Mesendoderm (in vitro differentiated cells): ENCODE measurements around the gene ASB12.

Experiments
- DNase-seq: peaks from one replicate; pipeline ENCODE4 v3.0.0; 2013
- H2AK5ac ChIP-seq: 2 replicates; pipeline ENCODE4 v1.6.1; 2013; ENCODE audit warnings: low read length, inconsistent platforms
- H2BK120ac ChIP-seq: 2 replicates; pipeline ENCODE4 v1.6.1; 2013; ENCODE audit warnings: low read depth, mild to moderate bottlenecking, low read length, moderate library complexity, mixed read lengths
- H2BK15ac ChIP-seq: replicated peaks from 2 replicates; pipeline ENCODE4 v1.6.1; 2013; ENCODE audit warnings: low read depth, mild to moderate bottlenecking, moderate library complexity
- H2BK5ac ChIP-seq: 2 replicates; pipeline ENCODE4 v1.6.1; 2013; ENCODE audit warnings: low read length, inconsistent platforms
- H3K18ac ChIP-seq: 2 replicates; pipeline ENCODE4 v1.6.1; 2013; ENCODE audit warnings: mild to moderate bottlenecking, low read length, mixed read lengths
- H3K23ac ChIP-seq: one replicate; pipeline ENCODE4 v1.6.1; 2013; ENCODE audit warnings: low read length
- H3K27ac ChIP-seq: 2 replicates; pipeline ENCODE4 v1.5.1; 2013; ENCODE audit warnings: low read depth, mild to moderate bottlenecking, inconsistent platforms, low read length, moderate library complexity
- H3K27me3 ChIP-seq: 2 replicates; pipeline ENCODE4 v1.6.1; 2013; ENCODE audit warnings: low read length, control low read depth, mild to moderate bottlenecking, inconsistent platforms; ENCODE audit not compliant: insufficient read depth, poor library complexity
- H3K36me3 ChIP-seq: 2 replicates; pipeline ENCODE4 v1.6.1; 2013; ENCODE audit warnings: low read length, inconsistent platforms; ENCODE audit not compliant: control insufficient read depth, insufficient read depth
- H3K4ac ChIP-seq: one replicate; pipeline ENCODE4 v1.6.1; 2013; ENCODE audit warnings: low read depth, mild to moderate bottlenecking, low read length, moderate library complexity
- H3K4me1 ChIP-seq: 2 replicates; pipeline ENCODE4 v1.6.1; 2013; ENCODE audit warnings: low read depth, low read length, inconsistent platforms; ENCODE audit not compliant: control insufficient read depth
- H3K4me2 ChIP-seq: 2 replicates; pipeline ENCODE4 v1.6.1; 2013; ENCODE audit warnings: low read length
- H3K4me3 ChIP-seq: 2 replicates; pipeline ENCODE4 v1.5.1; 2013; ENCODE audit warnings: mild to moderate bottlenecking, low read length
- H3K56ac ChIP-seq: one replicate; pipeline ENCODE4 v1.6.1; 2013; ENCODE audit warnings: low read length
- H3K79me1 ChIP-seq: 2 replicates; pipeline ENCODE4 v1.6.1; 2013; ENCODE audit warnings: low read length, inconsistent platforms
- H3K79me2 ChIP-seq: 2 replicates; pipeline ENCODE4 v1.6.1; 2013; ENCODE audit warnings: mild to moderate bottlenecking, low read length; ENCODE audit not compliant: control insufficient read depth, insufficient read depth
- H3K9ac ChIP-seq: 2 replicates; pipeline ENCODE4 v1.6.1; 2013; ENCODE audit warnings: low read length, inconsistent platforms
- H4K5ac ChIP-seq: one replicate; pipeline ENCODE4 v1.6.1; 2013; ENCODE audit warnings: low read length
- H4K8ac ChIP-seq: one replicate; pipeline ENCODE4 v1.6.1; 2013; ENCODE audit warnings: low read depth, mild to moderate bottlenecking, control low read depth, low read length, moderate library complexity
- WGBS: extraction: QIAGEN DNeasy Blood & Tissue Kit; methylation state at CpG from one replicate; pipeline ENCODE4 v1.1.7; 2013; ENCODE audit warnings: low lambda C conversion rate, missing lambda C conversion rate; ENCODE audit not compliant: insufficient coverage; ENCODE audit errors: extremely low coverage; 5-methylcytosine and 5-hydroxymethylcytosine counted together

Gene ASB12

DNA sequence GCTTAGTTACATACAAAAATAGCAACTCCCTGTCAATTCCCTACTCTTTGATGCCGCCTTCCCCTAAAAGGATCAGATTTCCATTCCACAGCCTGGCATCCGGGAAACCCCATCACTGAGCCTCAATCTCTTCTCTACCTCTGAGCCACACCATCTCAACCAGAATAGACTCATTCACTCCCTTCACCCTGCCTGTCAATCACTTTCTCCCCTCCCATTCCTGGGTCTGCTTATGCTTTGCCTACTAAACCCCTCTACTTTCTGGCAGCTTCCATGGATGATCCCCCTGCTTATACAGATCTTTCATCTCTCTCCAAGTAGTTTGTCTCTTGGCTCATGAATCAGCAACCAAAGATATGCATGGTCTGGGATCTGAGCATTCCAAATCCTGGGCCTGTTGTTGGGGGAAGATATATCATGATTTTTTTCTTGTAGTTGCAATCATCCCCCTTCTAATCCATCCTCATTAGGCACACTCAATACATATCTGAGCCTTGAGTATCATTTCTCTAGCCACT lies 27.5 kb downstream of the ASB12 start:
- Histone ChIP-seq H3K4me2 (no peak overlapping the region), H4K5ac (no peak overlapping the region), H3K27me3 (no peaks in the 10 kb centered on the region), H3K4me3 (no peak overlapping the region), H2BK120ac (no peak overlapping the region), H3K4me1 (no peaks in the 10 kb centered on the region), H2BK5ac (no peak overlapping the region), H2AK5ac (no peak overlapping the region), H2BK15ac (no peak overlapping the region), H3K23ac (no peak overlapping the region), H3K79me1 (no peaks in the 10 kb centered on the region), H3K79me2 (no peaks in the 10 kb centered on the region), H4K8ac (no peak overlapping the region), H3K9ac (no peak overlapping the region), H3K56ac (no peak overlapping the region), H3K27ac (no peak overlapping the region), H3K4ac (no peak overlapping the region), H3K18ac (no peak overlapping the region), H3K36me3 (no peaks in the 10 kb centered on the region)
- no CpG with 5 or more reads among the region's 2 CpGs for WGBS
- no peak for DNase-seq

DNA sequence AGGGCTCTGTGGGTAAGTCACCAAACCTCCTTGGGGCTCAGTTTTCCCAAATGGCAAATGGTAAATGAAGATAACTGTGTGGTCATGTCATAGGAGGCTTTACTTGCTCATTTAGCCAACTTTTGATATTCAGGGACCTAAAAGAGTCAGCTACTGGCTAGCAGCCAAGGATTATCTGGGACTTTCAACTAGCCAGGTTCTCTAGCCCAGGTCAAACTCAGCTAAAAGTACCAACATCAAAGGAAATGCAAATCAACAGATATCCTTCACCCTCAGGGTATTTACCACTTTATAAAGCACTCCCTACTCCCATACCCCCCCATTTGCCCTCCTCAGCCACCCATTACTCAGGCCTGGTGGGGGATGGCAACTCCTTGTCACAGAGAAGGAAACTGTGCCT lies 32.4 kb downstream of the ASB12 start:
- H2AK5ac ChIP-seq, result no peak overlapping the region
- no peaks in the 10 kb centered on the region for H3K27me3 ChIP-seq
- H3K23ac ChIP-seq, result no peak overlapping the region
- no peak overlapping the region for H2BK120ac ChIP-seq
- no peak overlapping the region for H3K18ac ChIP-seq
- no peaks in the 10 kb centered on the region for H3K79me2 ChIP-seq
- H3K56ac ChIP-seq, result no peak overlapping the region
- H3K4me2 ChIP-seq, result no peak overlapping the region
- no peak overlapping the region for H2BK15ac ChIP-seq
- H3K4me1 ChIP-seq, result no peaks in the 10 kb centered on the region
- no peak overlapping the region for H3K4ac ChIP-seq
- no peak overlapping the region for H3K9ac ChIP-seq
- H3K79me1 ChIP-seq, result no peaks in the 10 kb centered on the region
- H3K27ac ChIP-seq, result no peak overlapping the region
- no peak overlapping the region for H4K5ac ChIP-seq
- no peak overlapping the region for H3K4me3 ChIP-seq
- no peaks in the 10 kb centered on the region for H3K36me3 ChIP-seq
- no peak overlapping the region for H4K8ac ChIP-seq
- no peak for DNase-seq
- H2BK5ac ChIP-seq, result no peak overlapping the region

DNA sequence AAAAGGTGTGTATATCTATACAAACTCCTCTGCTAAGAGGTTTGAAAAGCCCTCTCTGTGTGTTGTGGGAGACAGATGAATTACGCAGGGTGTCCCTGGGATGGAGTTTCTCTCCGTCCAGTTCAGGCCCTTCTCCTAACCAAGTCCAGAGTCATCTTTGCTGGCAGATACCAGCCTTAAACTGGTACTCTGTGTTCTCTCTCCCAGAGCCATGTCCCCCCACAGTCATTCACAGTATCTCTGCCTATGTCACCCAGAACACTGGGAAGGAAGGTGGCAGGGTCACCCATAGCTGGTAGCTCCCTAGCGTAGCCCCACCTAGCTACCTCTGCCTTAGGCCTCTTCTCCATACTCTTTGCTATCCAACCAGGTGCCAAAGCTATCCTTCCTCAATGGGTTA lies 33.8 kb downstream of the ASB12 start:
- Histone ChIP-seq H2AK5ac (no peak overlapping the region), H3K4me2 (no peak overlapping the region), H2BK15ac (no peak overlapping the region), H4K8ac (no peak overlapping the region), H2BK120ac (no peak overlapping the region), H3K4me1 (no peaks in the 10 kb centered on the region), H3K79me2 (no peaks in the 10 kb centered on the region), H3K27ac (no peak overlapping the region), H3K79me1 (no peaks in the 10 kb centered on the region), H3K9ac (no peak overlapping the region), H3K18ac (no peak overlapping the region), H3K4ac (no peak overlapping the region), H3K27me3 (no peaks in the 10 kb centered on the region), H3K23ac (no peak overlapping the region), H3K36me3 (no peaks in the 10 kb centered on the region), H2BK5ac (no peak overlapping the region), H3K56ac (no peak overlapping the region), H3K4me3 (no peak overlapping the region), H4K5ac (no peak overlapping the region)
- WGBS, result no CpG with 5 or more reads among the region's 3 CpGs
- DNase-seq, result no peak

GRCh38 chrX:64195862-64196261 lies 34.5 kb downstream of the ASB12 start:
- H3K56ac ChIP-seq, result no peak overlapping the region
- no peaks in the 10 kb centered on the region for H3K4me1 ChIP-seq
- no peaks in the 10 kb centered on the region for H3K79me2 ChIP-seq
- no peak overlapping the region for H3K9ac ChIP-seq
- no peak overlapping the region for H2AK5ac ChIP-seq
- no peaks in the 10 kb centered on the region for H3K79me1 ChIP-seq
- H4K8ac ChIP-seq, result no peak overlapping the region
- no peak overlapping the region for H2BK15ac ChIP-seq
- no peak overlapping the region for H4K5ac ChIP-seq
- no peak overlapping the region for H3K23ac ChIP-seq
- WGBS, result no CpG with 5 or more reads among the region's 1 CpG
- no peak overlapping the region for H3K4ac ChIP-seq
- H3K4me2 ChIP-seq, result no peak overlapping the region
- no peak overlapping the region for H3K4me3 ChIP-seq
- DNase-seq, result no peak
- H3K36me3 ChIP-seq, result no peaks in the 10 kb centered on the region
- H3K18ac ChIP-seq, result no peak overlapping the region
- no peak overlapping the region for H2BK5ac ChIP-seq
- no peak overlapping the region for H2BK120ac ChIP-seq
- no peaks in the 10 kb centered on the region for H3K27me3 ChIP-seq
- no peak overlapping the region for H3K27ac ChIP-seq

- no peak overlapping the region for H4K8ac ChIP-seq
- H3K79me1 ChIP-seq, result no peaks in the 10 kb centered on the region
- WGBS, result no CpG with 5 or more reads among the region's 5 CpGs
- H3K4me2 ChIP-seq, result no peak overlapping the region
- H3K36me3 ChIP-seq, result no peaks in the 10 kb centered on the region
- H3K56ac ChIP-seq, result no peak overlapping the region
- no peak overlapping the region for H2AK5ac ChIP-seq
- no peaks in the 10 kb centered on the region for H3K27me3 ChIP-seq
- H2BK120ac ChIP-seq, result no peak overlapping the region
- H2BK15ac ChIP-seq, result no peak overlapping the region
- H3K9ac ChIP-seq, result no peak overlapping the region
- no peak overlapping the region for H4K5ac ChIP-seq
- H3K27ac ChIP-seq, result no peak overlapping the region
- no peak overlapping the region for H3K4ac ChIP-seq
- H3K79me2 ChIP-seq, result no peaks in the 10 kb centered on the region
- H3K18ac ChIP-seq, result no peak overlapping the region
- no peak overlapping the region for H3K23ac ChIP-seq
- H3K4me3 ChIP-seq, result no peak overlapping the region
- no peak for DNase-seq
- H2BK5ac ChIP-seq, result no peak overlapping the region
- no peaks in the 10 kb centered on the region for H3K4me1 ChIP-seq
These were observed 37.7 kb downstream of the ASB12 start for GRCh38 chrX:64192673-64193072.

- no peak overlapping the region for H3K56ac ChIP-seq
- no peaks in the 10 kb centered on the region for H3K4me1 ChIP-seq
- no CpG with 5 or more reads among the region's 3 CpGs for WGBS
- no peaks in the 10 kb centered on the region for H3K79me2 ChIP-seq
- no peak overlapping the region for H4K5ac ChIP-seq
- H2AK5ac ChIP-seq, result no peak overlapping the region
- H3K23ac ChIP-seq, result no peak overlapping the region
- H3K4ac ChIP-seq, result no peak overlapping the region
- H3K27ac ChIP-seq, result no peak overlapping the region
- H3K79me1 ChIP-seq, result no peaks in the 10 kb centered on the region
- H4K8ac ChIP-seq, result no peak overlapping the region
- H3K4me3 ChIP-seq, result no peak overlapping the region
- no peak overlapping the region for H3K9ac ChIP-seq
- DNase-seq, result no peak
- H2BK15ac ChIP-seq, result no peak overlapping the region
- H3K18ac ChIP-seq, result no peak overlapping the region
- H3K4me2 ChIP-seq, result no peak overlapping the region
- no peaks in the 10 kb centered on the region for H3K27me3 ChIP-seq
- no peak overlapping the region for H2BK5ac ChIP-seq
- no peaks in the 10 kb centered on the region for H3K36me3 ChIP-seq
- H2BK120ac ChIP-seq, result no peak overlapping the region
These were observed 38.4 kb downstream of the ASB12 start for GRCh38 chrX:64192040-64192439.
